ENCODE measurements around the gene RNU5B-1. TPM values are rescaled to one million over a fixed set of nuclear protein-coding genes. Genes with fewer than 3 reads are reported as not detected.

RNU5B-1 gene
- total and polyA plus RNA-seq, 9 of the 15 experiments (the other 6 are each of a cell fraction or from before 2014, with no cell fraction given): 14.2 TPM; not detected in 8

- TF ChIP-seq, protein P1, sequence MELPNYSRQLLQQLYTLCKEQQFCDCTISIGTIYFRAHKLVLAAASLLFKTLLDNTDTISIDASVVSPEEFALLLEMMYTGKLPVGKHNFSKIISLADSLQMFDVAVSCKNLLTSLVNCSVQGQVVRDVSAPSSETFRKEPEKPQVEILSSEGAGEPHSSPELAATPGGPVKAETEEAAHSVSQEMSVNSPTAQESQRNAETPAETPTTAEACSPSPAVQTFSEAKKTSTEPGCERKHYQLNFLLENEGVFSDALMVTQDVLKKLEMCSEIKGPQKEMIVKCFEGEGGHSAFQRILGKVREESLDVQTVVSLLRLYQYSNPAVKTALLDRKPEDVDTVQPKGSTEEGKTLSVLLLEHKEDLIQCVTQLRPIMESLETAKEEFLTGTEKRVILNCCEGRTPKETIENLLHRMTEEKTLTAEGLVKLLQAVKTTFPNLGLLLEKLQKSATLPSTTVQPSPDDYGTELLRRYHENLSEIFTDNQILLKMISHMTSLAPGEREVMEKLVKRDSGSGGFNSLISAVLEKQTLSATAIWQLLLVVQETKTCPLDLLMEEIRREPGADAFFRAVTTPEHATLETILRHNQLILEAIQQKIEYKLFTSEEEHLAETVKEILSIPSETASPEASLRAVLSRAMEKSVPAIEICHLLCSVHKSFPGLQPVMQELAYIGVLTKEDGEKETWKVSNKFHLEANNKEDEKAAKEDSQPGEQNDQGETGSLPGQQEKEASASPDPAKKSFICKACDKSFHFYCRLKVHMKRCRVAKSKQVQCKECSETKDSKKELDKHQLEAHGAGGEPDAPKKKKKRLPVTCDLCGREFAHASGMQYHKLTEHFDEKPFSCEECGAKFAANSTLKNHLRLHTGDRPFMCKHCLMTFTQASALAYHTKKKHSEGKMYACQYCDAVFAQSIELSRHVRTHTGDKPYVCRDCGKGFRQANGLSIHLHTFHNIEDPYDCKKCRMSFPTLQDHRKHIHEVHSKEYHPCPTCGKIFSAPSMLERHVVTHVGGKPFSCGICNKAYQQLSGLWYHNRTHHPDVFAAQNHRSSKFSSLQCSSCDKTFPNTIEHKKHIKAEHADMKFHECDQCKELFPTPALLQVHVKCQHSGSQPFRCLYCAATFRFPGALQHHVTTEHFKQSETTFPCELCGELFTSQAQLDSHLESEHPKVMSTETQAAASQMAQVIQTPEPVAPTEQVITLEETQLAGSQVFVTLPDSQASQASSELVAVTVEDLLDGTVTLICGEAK (IDR thresholded peaks at IDR 0.05): peak; percentile 48; the same call in 1 of the 2 replicates
- TF ChIP-seq, protein P1 (CRISPR knock-in tag; IDR thresholded peaks at IDR 0.05): no peak
- TF ChIP-seq RBBP5 (IDR thresholded peaks at IDR 0.05; ENCODE audit: borderline replicate concordance, insufficient read depth, low read length, poor library complexity, severe bottlenecking) (peak; percentile 38), TFAM (CRISPR knock-in tag; conservative IDR thresholded peaks at IDR 0.05) (no peak), RFX7 (CRISPR knock-in tag; IDR thresholded peaks at IDR 0.05) (no peak), MAFF (IDR thresholded peaks at IDR 0.05; ENCODE audit: low read length) (peak; percentile 0; the same call in 1 of the 2 replicates), CREB3L1 (IDR thresholded peaks at IDR 0.05; ENCODE audit: borderline replicate concordance, low read depth) (0 out of 2 replicates have a peak, but pooled peaks have one; percentile 13), DACH1 (IDR thresholded peaks at IDR 0.05; ENCODE audit: partially characterized antibody) (peak; percentile 77), NFIC (IDR thresholded peaks at IDR 0.05) (peak; percentile 75), SMARCA5 (IDR thresholded peaks at IDR 0.05) (0 out of 2 replicates have a peak, but pooled peaks have one; percentile 25), ZNF143 (CRISPR knock-in tag; IDR thresholded peaks at IDR 0.05) (no peak), FOXA3 (CRISPR knock-in tag; conservative IDR thresholded peaks at IDR 0.05 in 1 of 2, IDR thresholded peaks at IDR 0.05 in 1 of 2) (peak in 1 of 2 experiments; percentile 8; a peak in 1 of 4 replicates), ETV5 (CRISPR knock-in tag; IDR thresholded peaks at IDR 0.05; ENCODE audit: low read depth) (peak; percentile 45; the same call in 1 of the 2 replicates), ADNP (tag; IDR thresholded peaks at IDR 0.05) (0 out of 2 replicates have a peak, but pooled peaks have one; percentile 76), SAFB (IDR thresholded peaks at IDR 0.05; ENCODE audit: borderline replicate concordance, low read depth, low read length) (no peak)
- TF ChIP-seq, protein P2, sequence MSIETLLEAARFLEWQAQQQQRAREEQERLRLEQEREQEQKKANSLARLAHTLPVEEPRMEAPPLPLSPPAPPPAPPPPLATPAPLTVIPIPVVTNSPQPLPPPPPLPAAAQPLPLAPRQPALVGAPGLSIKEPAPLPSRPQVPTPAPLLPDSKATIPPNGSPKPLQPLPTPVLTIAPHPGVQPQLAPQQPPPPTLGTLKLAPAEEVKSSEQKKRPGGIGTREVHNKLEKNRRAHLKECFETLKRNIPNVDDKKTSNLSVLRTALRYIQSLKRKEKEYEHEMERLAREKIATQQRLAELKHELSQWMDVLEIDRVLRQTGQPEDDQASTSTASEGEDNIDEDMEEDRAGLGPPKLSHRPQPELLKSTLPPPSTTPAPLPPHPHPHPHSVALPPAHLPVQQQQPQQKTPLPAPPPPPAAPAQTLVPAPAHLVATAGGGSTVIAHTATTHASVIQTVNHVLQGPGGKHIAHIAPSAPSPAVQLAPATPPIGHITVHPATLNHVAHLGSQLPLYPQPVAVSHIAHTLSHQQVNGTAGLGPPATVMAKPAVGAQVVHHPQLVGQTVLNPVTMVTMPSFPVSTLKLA (conservative IDR thresholded peaks at IDR 0.05): 0 out of 4 replicates have a peak, but pooled peaks of 1 of the 2 experiments have one; percentile 8
Measured at GRCh38 chr15:65305150-65305758, 777 bp downstream of the RNU5B-1 start (continued).

All from K562 (cell line).